ENCODE results near the gene OAT.

DNA sequence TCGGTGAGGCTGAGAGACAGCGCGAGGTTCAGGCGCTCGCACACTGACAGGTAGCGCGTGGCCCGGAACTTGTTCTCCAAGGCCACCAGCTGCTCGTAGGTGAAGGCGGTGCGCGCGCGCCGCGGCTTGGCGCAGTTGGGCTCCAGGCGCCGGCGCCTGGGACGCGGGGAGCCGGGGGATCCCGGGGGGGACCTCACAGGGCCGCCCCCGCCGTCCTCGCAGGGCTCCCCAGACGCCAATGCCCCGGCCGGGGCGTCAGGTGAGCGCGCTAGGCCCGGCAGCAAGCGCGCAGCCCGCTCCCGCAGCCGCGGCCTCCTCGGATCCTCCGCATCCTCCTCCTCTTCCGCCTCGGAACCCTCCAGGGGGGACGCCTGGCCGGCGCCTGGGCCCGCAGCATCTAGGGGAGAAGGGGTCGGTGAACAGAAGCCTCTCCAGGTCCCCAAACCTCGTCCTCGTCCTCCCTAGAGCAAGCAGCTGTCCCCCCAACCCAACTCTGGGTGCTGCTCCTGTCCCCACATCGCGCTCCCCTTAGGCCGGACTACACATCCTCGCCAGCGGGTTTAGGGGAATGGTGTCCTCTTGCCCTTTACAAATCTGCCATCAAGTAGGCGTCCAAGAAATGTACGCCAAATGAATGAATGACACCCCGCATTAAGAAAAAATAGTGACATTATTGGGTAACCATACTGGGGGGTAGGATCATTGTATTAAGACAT lies 29.2 kb upstream of the OAT start:
- TF ChIP-seq, protein P1, sequence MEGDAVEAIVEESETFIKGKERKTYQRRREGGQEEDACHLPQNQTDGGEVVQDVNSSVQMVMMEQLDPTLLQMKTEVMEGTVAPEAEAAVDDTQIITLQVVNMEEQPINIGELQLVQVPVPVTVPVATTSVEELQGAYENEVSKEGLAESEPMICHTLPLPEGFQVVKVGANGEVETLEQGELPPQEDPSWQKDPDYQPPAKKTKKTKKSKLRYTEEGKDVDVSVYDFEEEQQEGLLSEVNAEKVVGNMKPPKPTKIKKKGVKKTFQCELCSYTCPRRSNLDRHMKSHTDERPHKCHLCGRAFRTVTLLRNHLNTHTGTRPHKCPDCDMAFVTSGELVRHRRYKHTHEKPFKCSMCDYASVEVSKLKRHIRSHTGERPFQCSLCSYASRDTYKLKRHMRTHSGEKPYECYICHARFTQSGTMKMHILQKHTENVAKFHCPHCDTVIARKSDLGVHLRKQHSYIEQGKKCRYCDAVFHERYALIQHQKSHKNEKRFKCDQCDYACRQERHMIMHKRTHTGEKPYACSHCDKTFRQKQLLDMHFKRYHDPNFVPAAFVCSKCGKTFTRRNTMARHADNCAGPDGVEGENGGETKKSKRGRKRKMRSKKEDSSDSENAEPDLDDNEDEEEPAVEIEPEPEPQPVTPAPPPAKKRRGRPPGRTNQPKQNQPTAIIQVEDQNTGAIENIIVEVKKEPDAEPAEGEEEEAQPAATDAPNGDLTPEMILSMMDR (IDR thresholded peaks at IDR 0.05), result no peak
- TF ChIP-seq POLR2A (IDR thresholded peaks at IDR 0.05), result no peak
- no peak for TF ChIP-seq EP300 (IDR thresholded peaks at IDR 0.05)
